Peyer's patch (tissue), 4 donors: Measurements from ENCODE around the gene NACC2.
"Not testable (repeated sequence)": the region's sequence is repeated elsewhere in the genome, so short reads cannot be mapped to it uniquely, and the experiment has no call there.

Experiments used
- CTCF ChIP-seq, 6 experiments: fragments of 450-650 bp in 4 of 6; fragments of 200-600 bp in 2 of 6; sonication (generic) in 1 of 6; IDR thresholded peaks; one replicate each; pipeline ENCODE4 v1.5.1; 2017 to 2019; ENCODE audit warnings: antibody characterized with exemption in 6 of 6, mild to moderate bottlenecking in 3 of 6, moderate library complexity in 1 of 6
- POLR2A ChIP-seq, 2 donors: fragments of 450-650 bp; IDR thresholded peaks; one replicate each; pipeline ENCODE4 v1.5.1; 2017; ENCODE audit warnings: antibody characterized with exemption in 2 of 2, mild to moderate bottlenecking in 2 of 2, moderate library complexity in 2 of 2

- TF ChIP-seq CTCF, POLR2A (IDR thresholded peaks at IDR 0.05): not testable (repeated sequence)
Measured at GRCh38 chr9:136101615-136102074, 6.6 kb upstream of the NACC2 start.
